Body of pancreas (tissue), 4 donors: ENCODE data around the gene CNTN2.

Experiments
- POLR2A ChIP-seq, 3 donors: fragments of 450-650 bp; IDR thresholded peaks; one replicate each; pipeline ENCODE4 v1.6.1; 2016; ENCODE audit warnings: antibody characterized with exemption in 3 of 3, mild to moderate bottlenecking in 2 of 3
- TF ChIP-seq, protein P1 (sequence below), 7 experiments: fragments of 450-650 bp in 4 of 7; fragments of 200-600 bp in 3 of 7; sonication (generic) in 3 of 7; IDR thresholded peaks; one replicate each; pipeline ENCODE4 v1.5.1; 2016 to 2019; ENCODE audit warnings: antibody characterized with exemption in 7 of 7

DNA sequence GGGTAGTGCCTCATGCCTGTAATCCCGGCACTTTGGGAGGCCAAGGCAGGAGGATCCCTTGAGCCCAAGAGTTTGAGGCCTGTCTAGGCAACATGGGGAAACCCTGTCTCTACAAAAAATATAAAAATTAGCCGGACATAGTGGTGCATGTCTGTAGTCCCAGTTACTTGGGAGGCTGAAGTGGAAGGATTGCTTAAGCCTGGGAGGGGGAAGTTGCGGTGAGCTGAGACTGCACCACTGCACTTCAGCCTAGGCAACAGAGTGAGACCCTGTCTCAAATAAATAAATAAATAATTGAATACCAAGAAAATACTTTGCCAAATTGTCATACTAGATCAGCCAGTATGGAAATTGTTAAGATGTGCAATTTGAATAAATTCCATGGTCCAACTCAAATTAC lies 84.6 kb downstream of the CNTN2 start:
- TF ChIP-seq, protein P1, sequence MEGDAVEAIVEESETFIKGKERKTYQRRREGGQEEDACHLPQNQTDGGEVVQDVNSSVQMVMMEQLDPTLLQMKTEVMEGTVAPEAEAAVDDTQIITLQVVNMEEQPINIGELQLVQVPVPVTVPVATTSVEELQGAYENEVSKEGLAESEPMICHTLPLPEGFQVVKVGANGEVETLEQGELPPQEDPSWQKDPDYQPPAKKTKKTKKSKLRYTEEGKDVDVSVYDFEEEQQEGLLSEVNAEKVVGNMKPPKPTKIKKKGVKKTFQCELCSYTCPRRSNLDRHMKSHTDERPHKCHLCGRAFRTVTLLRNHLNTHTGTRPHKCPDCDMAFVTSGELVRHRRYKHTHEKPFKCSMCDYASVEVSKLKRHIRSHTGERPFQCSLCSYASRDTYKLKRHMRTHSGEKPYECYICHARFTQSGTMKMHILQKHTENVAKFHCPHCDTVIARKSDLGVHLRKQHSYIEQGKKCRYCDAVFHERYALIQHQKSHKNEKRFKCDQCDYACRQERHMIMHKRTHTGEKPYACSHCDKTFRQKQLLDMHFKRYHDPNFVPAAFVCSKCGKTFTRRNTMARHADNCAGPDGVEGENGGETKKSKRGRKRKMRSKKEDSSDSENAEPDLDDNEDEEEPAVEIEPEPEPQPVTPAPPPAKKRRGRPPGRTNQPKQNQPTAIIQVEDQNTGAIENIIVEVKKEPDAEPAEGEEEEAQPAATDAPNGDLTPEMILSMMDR (IDR thresholded peaks at IDR 0.05) = no peak
- TF ChIP-seq POLR2A (IDR thresholded peaks at IDR 0.05) = no peak
